Astrocyte (in vitro differentiated cells and primary cell): Measurements from ENCODE around the gene IARS2. TPM values are rescaled to one million over a fixed set of nuclear protein-coding genes. Genes with fewer than 3 reads are reported as not detected.
"Not testable (repeated sequence)": the region's sequence is repeated elsewhere in the genome, so short reads cannot be mapped to it uniquely, and the experiment has no call there.

Experiments
- DNase-seq: peaks from one replicate; pipeline ENCODE4 v3.0.0-alpha.2; 2010; ENCODE audit warnings: low read depth
- FAIRE-seq: peaks from 2 replicates; lab custom pipeline; 2011; peaks lifted over from hg19 to GRCh38; lab: Jason Lieb, UNC
- H2AFZ ChIP-seq: 2 replicates; pipeline ENCODE4 v1.6.0; 2012; ENCODE audit warnings: low read depth, low read length, inconsistent platforms
- H3K27ac ChIP-seq: 2 replicates; pipeline ENCODE4 v1.5.1; 2011; ENCODE audit warnings: low read depth, low read length, inconsistent platforms
- H3K27me3 ChIP-seq: 2 replicates; pipeline ENCODE4 v1.6.0; 2011; ENCODE audit warnings: low read length, inconsistent platforms; ENCODE audit not compliant: insufficient read depth
- H3K36me3 ChIP-seq: 2 replicates; pipeline ENCODE4 v1.5.1; 2011; ENCODE audit warnings: low read length, inconsistent platforms; ENCODE audit not compliant: insufficient read depth
- H3K4me1 ChIP-seq: 2 replicates; pipeline ENCODE4 v1.5.1; 2011; ENCODE audit warnings: low read length, inconsistent platforms; ENCODE audit not compliant: insufficient read depth
- H3K4me2 ChIP-seq: 2 replicates; pipeline ENCODE4 v1.6.0; 2012; ENCODE audit warnings: low read length, inconsistent platforms
- H3K4me3 ChIP-seq: 2 replicates; pipeline ENCODE4 v1.5.1; 2011; ENCODE audit warnings: low read depth, mild to moderate bottlenecking, low read length, inconsistent platforms; ENCODE audit not compliant: insufficient read depth
- H3K79me2 ChIP-seq: 2 replicates; pipeline ENCODE4 v1.6.0; 2012; ENCODE audit warnings: mild to moderate bottlenecking, low read length, inconsistent platforms; ENCODE audit not compliant: insufficient read depth
- H3K9ac ChIP-seq: 2 replicates; pipeline ENCODE4 v1.6.0; 2012; ENCODE audit warnings: mild to moderate bottlenecking, low read length, inconsistent platforms
- H3K9me3 ChIP-seq: 2 replicates; pipeline ENCODE4 v1.5.1; 2012; ENCODE audit warnings: low read depth, mild to moderate bottlenecking, low read length, inconsistent platforms; ENCODE audit not compliant: insufficient read depth
- H4K20me1 ChIP-seq: 2 replicates; pipeline ENCODE4 v1.6.0; 2012; ENCODE audit warnings: low read length, inconsistent platforms; ENCODE audit not compliant: insufficient read depth
- H3K27ac Mint-ChIP-seq: one replicate; pipeline ENCODE4 v1.8.0; 2021; ENCODE audit warnings: mild to moderate bottlenecking, mixed read lengths; ENCODE audit not compliant: unreplicated experiment
- H3K27me3 Mint-ChIP-seq: one replicate; pipeline ENCODE4 v1.8.0; 2021; ENCODE audit warnings: low read depth, mixed read lengths; ENCODE audit not compliant: unreplicated experiment
- H3K36me3 Mint-ChIP-seq: one replicate; pipeline ENCODE4 v1.8.0; 2021; ENCODE audit warnings: low read depth, mixed read lengths; ENCODE audit not compliant: unreplicated experiment
- H3K4me1 Mint-ChIP-seq: one replicate; pipeline ENCODE4 v1.8.0; 2021; ENCODE audit warnings: low read depth, mixed read lengths; ENCODE audit not compliant: unreplicated experiment
- H3K4me3 Mint-ChIP-seq: one replicate; pipeline ENCODE4 v1.8.0; 2021; ENCODE audit warnings: mild to moderate bottlenecking, moderate library complexity, mixed read lengths; ENCODE audit not compliant: unreplicated experiment
- H3K9me3 Mint-ChIP-seq: one replicate; pipeline ENCODE4 v1.8.0; 2021; ENCODE audit warnings: mild to moderate bottlenecking, mixed read lengths; ENCODE audit not compliant: unreplicated experiment
- EZH2 ChIP-seq: IDR thresholded peaks from 2 replicates; pipeline ENCODE4 v1.6.1; 2012; ENCODE audit warnings: mild to moderate bottlenecking, low read length, inconsistent platforms; ENCODE audit not compliant: insufficient read depth
- total RNA-seq: library from RNA; stranded (reverse); gene quantifications from 2 replicates; pipeline ENCODE4 v1.2.1, GENCODE V29; 2021
- TF ChIP-seq, protein P1 (sequence below): IDR thresholded peaks from 2 replicates; pipeline ENCODE4 v1.5.1; 2011; ENCODE audit warnings: low read depth, mild to moderate bottlenecking, inconsistent platforms, low read length, moderate library complexity; ENCODE audit not compliant: insufficient read depth

Gene IARS2
- total RNA-seq, 1 donor from 2014 or later, result 55.1 TPM

- no peak overlapping the region for H3K4me3 Mint-ChIP-seq
- Histone ChIP-seq H3K4me1 (peaks cover 5% of the 10 kb centered on the region), H3K4me3 (no peak overlapping the region), H3K27me3 (no peaks in the 10 kb centered on the region), H3K4me2 (no peak overlapping the region), H4K20me1 (no peaks in the 10 kb centered on the region), H3K9ac (no peak overlapping the region), H3K36me3 (peaks cover 4% of the 10 kb centered on the region), H3K27ac (no peak overlapping the region), H2AFZ (no peak overlapping the region), H3K79me2 (peaks cover 27% of the 10 kb centered on the region), H3K9me3 (no peaks in the 10 kb centered on the region)
- DNase-seq, result no peak
- no peak overlapping the region for H3K27ac Mint-ChIP-seq
- no peak for FAIRE-seq
- peaks cover 7% of the 10 kb centered on the region for H3K4me1 Mint-ChIP-seq
- H3K9me3 Mint-ChIP-seq, result no peaks in the 10 kb centered on the region
- H3K27me3 Mint-ChIP-seq, result no peaks in the 10 kb centered on the region
- TF ChIP-seq, protein P1, sequence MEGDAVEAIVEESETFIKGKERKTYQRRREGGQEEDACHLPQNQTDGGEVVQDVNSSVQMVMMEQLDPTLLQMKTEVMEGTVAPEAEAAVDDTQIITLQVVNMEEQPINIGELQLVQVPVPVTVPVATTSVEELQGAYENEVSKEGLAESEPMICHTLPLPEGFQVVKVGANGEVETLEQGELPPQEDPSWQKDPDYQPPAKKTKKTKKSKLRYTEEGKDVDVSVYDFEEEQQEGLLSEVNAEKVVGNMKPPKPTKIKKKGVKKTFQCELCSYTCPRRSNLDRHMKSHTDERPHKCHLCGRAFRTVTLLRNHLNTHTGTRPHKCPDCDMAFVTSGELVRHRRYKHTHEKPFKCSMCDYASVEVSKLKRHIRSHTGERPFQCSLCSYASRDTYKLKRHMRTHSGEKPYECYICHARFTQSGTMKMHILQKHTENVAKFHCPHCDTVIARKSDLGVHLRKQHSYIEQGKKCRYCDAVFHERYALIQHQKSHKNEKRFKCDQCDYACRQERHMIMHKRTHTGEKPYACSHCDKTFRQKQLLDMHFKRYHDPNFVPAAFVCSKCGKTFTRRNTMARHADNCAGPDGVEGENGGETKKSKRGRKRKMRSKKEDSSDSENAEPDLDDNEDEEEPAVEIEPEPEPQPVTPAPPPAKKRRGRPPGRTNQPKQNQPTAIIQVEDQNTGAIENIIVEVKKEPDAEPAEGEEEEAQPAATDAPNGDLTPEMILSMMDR, result no peak
- TF ChIP-seq EZH2, result no peak
- H3K36me3 Mint-ChIP-seq, result peaks cover 4% of the 10 kb centered on the region
Measured at GRCh38 chr1:220093361-220094015, 444 bp upstream of the IARS2 start.

DNA sequence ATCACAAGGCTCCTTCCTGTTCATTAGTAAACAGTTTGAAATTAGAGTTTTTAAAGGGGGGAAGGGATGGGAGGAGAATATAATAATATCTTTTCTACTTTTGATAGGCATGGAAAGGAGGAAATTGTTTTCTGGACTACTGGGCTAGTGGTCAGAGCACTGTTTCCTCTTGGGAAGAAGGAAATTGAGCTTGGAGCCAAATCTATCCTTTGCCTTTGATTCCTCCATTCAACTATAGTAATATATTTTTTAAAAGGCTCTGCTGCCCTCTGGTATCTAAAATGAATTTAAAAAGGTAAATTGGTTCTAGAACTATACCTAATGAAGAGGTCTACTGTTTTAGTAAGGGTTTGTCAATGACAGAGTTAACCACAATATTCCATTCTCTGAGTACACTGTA is 5.9 kb downstream of the IARS2 start:
- Mint-ChIP-seq H3K27me3 (no peaks in the 10 kb centered on the region), H3K27ac (no peak overlapping the region), H3K4me3 (no peak overlapping the region), H3K9me3 (no peaks in the 10 kb centered on the region), H3K36me3 (peaks cover 5% of the 10 kb centered on the region), H3K4me1 (peaks cover 7% of the 10 kb centered on the region)
- no peak for DNase-seq
- no peaks in the 10 kb centered on the region for H3K27me3 ChIP-seq
- no peak for TF ChIP-seq EZH2
- TF ChIP-seq, protein P1, result no peak
- no peak for FAIRE-seq
- peaks cover 19% of the 10 kb centered on the region for H3K36me3 ChIP-seq
- peaks cover 16% of the 10 kb centered on the region for H3K79me2 ChIP-seq
- H4K20me1 ChIP-seq, result no peaks in the 10 kb centered on the region
- no peak overlapping the region for H3K9ac ChIP-seq
- no peak overlapping the region for H3K4me3 ChIP-seq
- H3K27ac ChIP-seq, result no peak overlapping the region
- no peaks in the 10 kb centered on the region for H3K4me1 ChIP-seq
- no peaks in the 10 kb centered on the region for H3K9me3 ChIP-seq
- H2AFZ ChIP-seq, result no peak overlapping the region
- no peak overlapping the region for H3K4me2 ChIP-seq

GRCh38 chr1:220110473-220110872 is 16.5 kb downstream of the IARS2 start:
- H3K4me1 Mint-ChIP-seq, FAIRE-seq, H3K9ac ChIP-seq: not testable (repeated sequence)

GRCh38 chr1:220112600-220112999 is 18.7 kb downstream of the IARS2 start:
- H3K27ac Mint-ChIP-seq, H3K4me3 ChIP-seq, H3K9me3 Mint-ChIP-seq, H3K4me2 ChIP-seq, H3K36me3 Mint-ChIP-seq, H3K4me3 Mint-ChIP-seq, H3K9ac ChIP-seq, H3K27ac ChIP-seq, H3K27me3 ChIP-seq, H4K20me1 ChIP-seq, H3K9me3 ChIP-seq, H3K27me3 Mint-ChIP-seq, DNase-seq, H3K79me2 ChIP-seq, H3K4me1 Mint-ChIP-seq, H3K4me1 ChIP-seq, H2AFZ ChIP-seq, FAIRE-seq: not testable (repeated sequence)
- H3K36me3 ChIP-seq, result peaks cover 28% of the 10 kb centered on the region

More at GRCh38 chr1:220110473-220110872, 16.5 kb downstream of the IARS2 start:
- H3K4me3 ChIP-seq, H3K9me3 Mint-ChIP-seq, H3K79me2 ChIP-seq, H3K27ac Mint-ChIP-seq, H3K9me3 ChIP-seq, H3K27me3 Mint-ChIP-seq, H3K36me3 Mint-ChIP-seq, H3K4me2 ChIP-seq, H3K4me3 Mint-ChIP-seq, H3K4me1 ChIP-seq, H3K27me3 ChIP-seq, DNase-seq, H2AFZ ChIP-seq, H3K27ac ChIP-seq, H4K20me1 ChIP-seq: not testable (repeated sequence)
- peaks cover 34% of the 10 kb centered on the region for H3K36me3 ChIP-seq
